GM10248 (cell line): ENCODE measurements around the gene TTLL6.

Source experiments
- CTCF ChIA-PET: fragments of 300-600 bp; sonication (Branson Sonifier 250); formaldehyde crosslinking; extraction: SDS; loops from one replicate; lab custom pipeline; 2021; ENCODE audit warnings: antibody characterized with exemption; lab: Yijun Ruan, JAX
- POLR2A ChIA-PET: fragments of 350-650 bp; sonication (Branson Sonifier 250); formaldehyde crosslinking; extraction: SDS; loops from one replicate; lab custom pipeline; 2020; ENCODE audit warnings: antibody characterized with exemption; lab: Yijun Ruan, JAX
- DNase-seq: peaks from one replicate; pipeline ENCODE4 v3.0.0; 2012; ENCODE audit errors: extremely low spot score
- TF ChIP-seq, protein P1 (sequence below): IDR thresholded peaks from 2 replicates; pipeline ENCODE4 v1.5.1; 2012; ENCODE audit warnings: mild to moderate bottlenecking, low read depth; ENCODE audit errors: extremely low read depth, missing control alignments, control extremely low read depth

TTLL6 gene

DNA sequence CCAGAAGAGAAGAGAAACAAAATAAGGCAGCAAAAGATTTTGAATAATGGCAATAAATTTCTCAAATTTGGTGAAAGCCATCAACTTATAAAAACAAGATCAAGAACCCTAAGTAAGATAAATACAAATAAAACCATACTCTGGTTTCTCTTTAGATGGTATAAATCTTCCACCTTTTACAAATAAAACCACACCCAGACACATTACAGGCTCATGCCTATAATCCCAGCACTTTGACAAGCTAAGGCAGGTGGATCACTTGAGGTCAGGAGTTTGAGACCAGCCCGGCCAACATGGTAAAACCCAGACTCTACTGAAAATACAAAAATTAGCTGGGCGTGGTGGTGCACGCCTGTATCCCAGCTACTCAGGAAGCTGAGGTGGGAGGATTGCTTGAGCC lies 43.8 kb downstream of the TTLL6 start:
- POLR2A ChIA-PET = no interaction called here
- DNase-seq = no peak

DNA sequence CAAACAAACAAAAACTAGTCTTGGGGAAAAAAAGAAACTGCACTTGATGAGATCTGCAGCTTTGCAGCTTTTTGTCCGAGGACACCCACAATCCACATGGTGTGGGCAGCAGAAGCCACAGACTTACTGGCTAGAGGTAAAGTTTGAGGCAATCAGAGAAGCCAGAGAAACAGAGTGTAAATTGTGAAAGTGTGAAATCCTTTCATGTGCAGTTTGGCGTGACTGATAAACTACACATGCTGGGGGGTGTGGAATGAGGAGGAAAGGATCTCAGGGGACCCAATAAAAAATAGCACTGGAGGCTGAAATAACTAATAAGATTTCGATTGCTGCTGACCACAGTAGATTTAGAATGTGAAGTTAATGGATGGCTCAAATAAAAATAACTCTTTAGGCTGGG lies 46.1 kb downstream of the TTLL6 start:
- TF ChIP-seq, protein P1, sequence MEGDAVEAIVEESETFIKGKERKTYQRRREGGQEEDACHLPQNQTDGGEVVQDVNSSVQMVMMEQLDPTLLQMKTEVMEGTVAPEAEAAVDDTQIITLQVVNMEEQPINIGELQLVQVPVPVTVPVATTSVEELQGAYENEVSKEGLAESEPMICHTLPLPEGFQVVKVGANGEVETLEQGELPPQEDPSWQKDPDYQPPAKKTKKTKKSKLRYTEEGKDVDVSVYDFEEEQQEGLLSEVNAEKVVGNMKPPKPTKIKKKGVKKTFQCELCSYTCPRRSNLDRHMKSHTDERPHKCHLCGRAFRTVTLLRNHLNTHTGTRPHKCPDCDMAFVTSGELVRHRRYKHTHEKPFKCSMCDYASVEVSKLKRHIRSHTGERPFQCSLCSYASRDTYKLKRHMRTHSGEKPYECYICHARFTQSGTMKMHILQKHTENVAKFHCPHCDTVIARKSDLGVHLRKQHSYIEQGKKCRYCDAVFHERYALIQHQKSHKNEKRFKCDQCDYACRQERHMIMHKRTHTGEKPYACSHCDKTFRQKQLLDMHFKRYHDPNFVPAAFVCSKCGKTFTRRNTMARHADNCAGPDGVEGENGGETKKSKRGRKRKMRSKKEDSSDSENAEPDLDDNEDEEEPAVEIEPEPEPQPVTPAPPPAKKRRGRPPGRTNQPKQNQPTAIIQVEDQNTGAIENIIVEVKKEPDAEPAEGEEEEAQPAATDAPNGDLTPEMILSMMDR = no peak
- ChIA-PET CTCF (interaction anchor here (2.3 kb wide), 1 partner anchor 47 kb away, joined by 7 read pairs; the partner anchor contains the start of gene PRAC2), POLR2A (no interaction called here)
- DNase-seq = no peak

More for the DNA sequence above, 43.8 kb downstream of the TTLL6 start:
- TF ChIP-seq, protein P1 = no peak
- CTCF ChIA-PET = no interaction called here

DNA sequence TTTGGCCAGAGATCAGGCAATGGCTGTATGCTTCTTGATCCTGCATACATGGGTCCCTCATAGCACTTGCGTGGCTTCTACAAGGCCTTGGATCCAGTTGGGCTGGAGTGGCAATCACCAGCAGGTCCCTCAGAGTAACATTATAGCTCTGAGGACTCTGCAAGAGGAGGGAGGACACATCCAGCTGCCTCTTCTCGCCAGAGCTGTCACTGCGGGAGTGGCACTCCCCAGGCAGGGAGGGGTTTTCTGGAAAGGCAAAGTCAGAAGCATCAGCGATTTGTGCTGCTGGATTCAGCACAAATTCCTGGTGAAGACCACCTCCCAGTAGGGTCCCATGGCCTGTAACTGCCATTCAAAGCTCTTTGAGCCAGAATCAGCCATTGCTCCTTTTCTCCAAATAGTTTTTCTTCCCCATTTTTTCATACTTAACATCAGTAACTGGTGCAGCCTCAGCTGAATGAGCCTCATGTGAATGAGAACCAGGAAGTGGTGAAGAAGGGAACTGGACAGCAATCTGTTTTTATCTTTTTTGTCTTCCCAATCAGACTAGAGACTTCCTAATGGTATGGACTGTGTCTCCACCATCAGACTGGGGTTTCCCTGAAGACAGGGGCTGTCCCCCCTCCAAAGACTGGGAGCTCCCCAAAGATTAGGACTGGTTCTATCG lies 47.9 kb downstream of the TTLL6 start:
- no peak for DNase-seq
- ChIA-PET CTCF (interaction anchor here (0.6 to 2.6 kb wide), 6 partner anchors 13 to 110 kb away, joined by 3 to 11 read pairs (median 4); partner anchors contain the start of gene PRAC2), POLR2A (no interaction called here)
- TF ChIP-seq, protein P1 = no peak

DNA sequence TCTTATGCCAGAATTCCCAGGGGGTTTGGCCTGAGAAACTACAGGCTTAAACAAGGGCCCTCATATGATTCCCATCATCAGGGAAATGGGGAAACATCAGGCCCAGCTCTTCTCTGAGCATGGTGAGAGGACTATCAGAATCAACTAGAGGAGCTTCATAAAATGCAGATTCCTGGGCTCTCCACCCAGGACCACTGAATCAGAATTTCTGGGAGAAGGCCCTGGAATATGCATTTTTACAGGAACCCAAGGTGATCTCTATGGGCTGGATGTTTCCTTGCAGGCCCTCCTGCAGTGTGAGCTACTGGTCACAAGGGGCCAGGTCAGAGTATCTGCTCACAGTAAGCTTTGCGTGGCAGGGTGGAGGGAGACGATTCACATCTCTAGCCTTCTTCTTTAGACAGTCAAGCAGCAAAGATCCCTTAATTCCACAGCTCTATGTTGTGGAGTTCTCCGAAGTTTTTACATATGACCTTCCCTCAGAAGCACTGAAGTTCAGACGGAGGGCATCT lies 49.7 kb downstream of the TTLL6 start:
- TF ChIP-seq, protein P1 = no peak
- POLR2A ChIA-PET = no interaction called here
- CTCF ChIA-PET = interaction anchor here (1.1 to 3.2 kb wide), 4 partner anchors 14 to 117 kb away, joined by 5 to 8 read pairs (median 6); no protein-coding TSS in a partner anchor
- DNase-seq = no peak

DNA sequence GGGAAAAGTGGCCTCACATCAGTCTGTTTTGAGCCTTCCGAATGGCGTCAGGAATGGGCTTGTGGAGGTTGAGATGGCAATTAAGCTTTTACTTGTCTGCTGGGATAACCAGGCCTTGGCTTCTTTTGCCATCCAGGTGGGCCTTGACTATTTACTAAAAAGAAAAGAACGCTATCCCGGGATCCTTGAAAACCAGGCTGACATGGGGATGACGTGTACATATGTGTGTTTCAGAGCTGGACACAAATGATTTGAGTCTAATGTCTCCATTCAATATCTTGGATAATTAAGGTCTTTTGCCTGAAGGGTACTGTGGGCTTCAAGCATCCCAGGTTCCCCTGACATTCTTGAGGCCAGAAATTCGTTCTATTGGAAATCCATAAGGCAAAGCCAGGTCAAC lies 55.9 kb downstream of the TTLL6 start:
- POLR2A ChIA-PET = no interaction called here

DNA sequence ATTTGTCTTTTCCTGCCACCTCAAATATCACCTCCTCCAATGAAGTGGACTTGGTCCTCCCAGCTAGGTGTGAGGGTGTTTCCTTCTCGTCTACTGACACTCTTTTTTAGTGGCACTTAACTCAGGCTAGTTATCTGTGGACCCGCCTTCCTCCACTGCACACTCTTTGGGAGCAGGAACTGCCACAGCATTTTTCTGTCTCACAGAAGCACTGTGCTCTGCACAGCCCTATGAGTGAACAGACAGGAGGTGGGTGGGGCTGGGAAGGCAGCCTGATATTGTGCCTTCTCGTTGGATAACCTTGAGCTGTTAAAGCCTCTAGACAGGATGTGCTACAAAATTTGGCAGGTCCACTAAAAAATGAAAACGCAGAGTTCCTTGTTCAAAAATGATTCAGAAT lies 56.6 kb downstream of the TTLL6 start:
- TF ChIP-seq, protein P1 = no peak
- no peak for DNase-seq
- POLR2A ChIA-PET = no interaction called here
- CTCF ChIA-PET = interaction anchor here (1.2 to 1.6 kb wide), 2 partner anchors 36 to 272 kb away, joined by 3 to 4 read pairs; no protein-coding TSS in a partner anchor

More for the DNA sequence above, 55.9 kb downstream of the TTLL6 start:
- CTCF ChIA-PET = interaction anchor here (1.2 to 1.6 kb wide), 2 partner anchors 37 to 272 kb away, joined by 3 to 4 read pairs; no protein-coding TSS in a partner anchor
- DNase-seq = peak; percentile 4
- TF ChIP-seq, protein P1 = no peak
